Measurements from ENCODE around the gene AMBRA1. TPM values are rescaled to one million over a fixed set of nuclear protein-coding genes. Genes with fewer than 3 reads are reported as not detected.

Gene AMBRA1
- total RNA-seq, 4 donors from 2014 or later: 36.0 to 59.2 (median 51.9) TPM

DNA sequence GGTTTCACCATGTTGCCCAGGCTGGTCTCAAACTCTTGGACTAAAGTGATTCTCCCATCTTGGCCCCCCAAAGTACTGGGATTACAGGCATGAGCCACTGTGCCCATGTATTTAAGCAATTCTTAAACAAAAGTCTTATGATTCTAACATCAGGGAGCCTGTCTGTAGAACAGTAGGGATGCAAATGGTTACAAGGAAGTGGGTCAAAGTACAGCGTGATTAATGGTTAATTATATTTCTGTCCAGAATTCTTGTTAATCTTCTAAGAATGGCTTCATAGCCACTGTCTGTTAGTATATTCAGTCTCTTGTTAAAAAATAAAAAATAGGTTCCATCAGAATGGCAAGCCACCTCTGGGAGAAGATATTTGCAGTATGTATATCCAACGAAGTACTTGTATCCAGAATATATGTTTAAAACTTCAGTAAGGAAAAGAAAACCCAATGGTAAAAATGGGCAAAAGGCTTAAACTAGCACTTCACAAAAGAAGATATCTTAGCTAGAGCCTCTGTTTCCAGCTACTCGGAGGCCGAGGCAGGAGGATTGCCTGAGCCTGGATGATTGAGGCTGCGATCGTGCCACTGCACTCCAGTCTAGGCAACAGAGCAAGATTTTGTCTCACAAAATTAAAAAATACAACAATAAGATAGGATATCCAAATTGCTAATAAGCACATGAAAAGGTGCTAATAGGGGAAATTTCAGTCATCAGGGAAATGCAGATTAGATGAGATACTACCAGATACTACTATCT is 46.4 kb upstream of the AMBRA1 start:
- WGBS, 2 donors: 94 to 96% methylated on average over 6 of the region's 6 CpGs
- no peak overlapping the region for H3K4me3 ChIP-seq (replicated peaks in 1 of 3)
- no peak for DNase-seq
- intact Hi-C loops (cut with DNase I): no loop called here
- peaks cover 0 to 8% of the 10 kb centered on the region in 2 donors for H3K36me3 ChIP-seq
- H3K9me3 ChIP-seq: no peaks in the 10 kb centered on the region
- no peak overlapping the region for H3K27ac ChIP-seq
- H3K27me3 ChIP-seq: no peaks in the 10 kb centered on the region
- TF ChIP-seq, protein P1, sequence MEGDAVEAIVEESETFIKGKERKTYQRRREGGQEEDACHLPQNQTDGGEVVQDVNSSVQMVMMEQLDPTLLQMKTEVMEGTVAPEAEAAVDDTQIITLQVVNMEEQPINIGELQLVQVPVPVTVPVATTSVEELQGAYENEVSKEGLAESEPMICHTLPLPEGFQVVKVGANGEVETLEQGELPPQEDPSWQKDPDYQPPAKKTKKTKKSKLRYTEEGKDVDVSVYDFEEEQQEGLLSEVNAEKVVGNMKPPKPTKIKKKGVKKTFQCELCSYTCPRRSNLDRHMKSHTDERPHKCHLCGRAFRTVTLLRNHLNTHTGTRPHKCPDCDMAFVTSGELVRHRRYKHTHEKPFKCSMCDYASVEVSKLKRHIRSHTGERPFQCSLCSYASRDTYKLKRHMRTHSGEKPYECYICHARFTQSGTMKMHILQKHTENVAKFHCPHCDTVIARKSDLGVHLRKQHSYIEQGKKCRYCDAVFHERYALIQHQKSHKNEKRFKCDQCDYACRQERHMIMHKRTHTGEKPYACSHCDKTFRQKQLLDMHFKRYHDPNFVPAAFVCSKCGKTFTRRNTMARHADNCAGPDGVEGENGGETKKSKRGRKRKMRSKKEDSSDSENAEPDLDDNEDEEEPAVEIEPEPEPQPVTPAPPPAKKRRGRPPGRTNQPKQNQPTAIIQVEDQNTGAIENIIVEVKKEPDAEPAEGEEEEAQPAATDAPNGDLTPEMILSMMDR (IDR thresholded peaks at IDR 0.05): no peak
- no peak for TF ChIP-seq POLR2A (IDR thresholded peaks at IDR 0.05)
- H3K4me1 ChIP-seq: no peaks in the 10 kb centered on the region

DNA sequence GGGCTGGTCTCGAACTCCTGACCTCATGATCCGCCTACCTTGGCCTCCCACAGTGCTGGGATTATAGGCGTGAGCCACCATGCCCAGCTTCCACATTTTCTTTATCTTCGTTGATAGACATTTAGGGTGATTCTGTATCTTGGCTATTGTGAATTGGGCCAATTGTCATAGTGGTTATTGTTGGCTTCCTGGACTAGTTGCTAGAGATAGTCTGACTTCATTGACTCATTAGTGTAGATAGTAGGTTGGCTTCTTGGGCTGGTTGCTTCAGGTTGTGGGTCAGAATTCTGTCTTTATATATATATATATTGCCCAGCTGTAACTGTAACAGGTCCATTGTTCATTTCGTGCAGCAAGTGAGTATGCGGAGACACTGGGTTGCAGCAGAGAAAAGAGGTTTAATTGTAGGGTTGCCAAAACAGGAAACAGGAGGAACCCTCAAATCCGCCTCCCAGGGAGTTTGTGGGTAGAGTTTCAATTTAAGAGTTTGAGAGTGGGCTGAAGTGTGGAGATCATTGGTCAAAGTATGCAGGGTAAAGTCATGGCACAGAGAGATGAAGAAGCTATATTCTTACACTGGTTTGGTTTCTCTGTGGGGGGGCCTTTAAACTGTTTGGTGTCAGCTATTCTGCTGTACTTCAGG is 45.5 kb upstream of the AMBRA1 start:
- no peak for DNase-seq
- H3K36me3 ChIP-seq: no peaks in the 10 kb centered on the region
- TF ChIP-seq, protein P1 (IDR thresholded peaks at IDR 0.05): no peak
- no peak for TF ChIP-seq POLR2A (IDR thresholded peaks at IDR 0.05)
- H3K27ac ChIP-seq: no peak overlapping the region
- H3K4me1 ChIP-seq: no peaks in the 10 kb centered on the region
- no peaks in the 10 kb centered on the region for H3K27me3 ChIP-seq
- no peaks in the 10 kb centered on the region for H3K9me3 ChIP-seq
- no peak overlapping the region for H3K4me3 ChIP-seq (replicated peaks in 1 of 3)
- 97% methylated on average over 7 of the region's 7 CpGs for WGBS, 2 donors
- intact Hi-C loops (cut with DNase I): no loop called here

DNA sequence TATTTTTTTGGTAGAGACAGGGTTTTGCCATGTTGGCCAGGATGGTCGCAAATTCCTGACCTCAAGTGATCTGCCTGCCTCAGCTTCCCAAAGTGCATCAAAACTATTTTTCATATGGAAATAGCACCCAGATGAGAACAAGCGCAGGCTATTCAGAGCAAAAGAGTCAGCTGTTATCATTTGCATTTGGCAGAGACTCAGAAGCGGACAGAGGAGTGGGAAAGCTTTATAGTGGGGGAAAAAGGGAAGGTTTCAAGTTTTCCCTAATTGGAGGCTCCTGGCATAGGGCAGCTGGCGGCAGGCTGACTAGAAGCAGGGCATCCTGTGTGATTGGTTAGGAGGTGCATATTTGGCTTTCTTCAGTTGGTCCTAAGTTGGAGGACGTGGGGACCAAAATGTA is 43.7 kb upstream of the AMBRA1 start:
- 96 to 97% methylated on average over 5 of the region's 5 CpGs for WGBS, 2 donors
- intact Hi-C loops (cut with DNase I): no loop called here
- Histone ChIP-seq H3K4me3 (replicated peaks in 1 of 3) (no peak overlapping the region), H3K9me3 (no peaks in the 10 kb centered on the region), H3K27me3 (no peaks in the 10 kb centered on the region), H3K27ac (no peak overlapping the region), H3K36me3 (no peaks in the 10 kb centered on the region), H3K4me1 (no peaks in the 10 kb centered on the region)
- TF ChIP-seq, protein P1 (IDR thresholded peaks at IDR 0.05): no peak
- TF ChIP-seq POLR2A (IDR thresholded peaks at IDR 0.05): no peak
- DNase-seq: no peak

DNA sequence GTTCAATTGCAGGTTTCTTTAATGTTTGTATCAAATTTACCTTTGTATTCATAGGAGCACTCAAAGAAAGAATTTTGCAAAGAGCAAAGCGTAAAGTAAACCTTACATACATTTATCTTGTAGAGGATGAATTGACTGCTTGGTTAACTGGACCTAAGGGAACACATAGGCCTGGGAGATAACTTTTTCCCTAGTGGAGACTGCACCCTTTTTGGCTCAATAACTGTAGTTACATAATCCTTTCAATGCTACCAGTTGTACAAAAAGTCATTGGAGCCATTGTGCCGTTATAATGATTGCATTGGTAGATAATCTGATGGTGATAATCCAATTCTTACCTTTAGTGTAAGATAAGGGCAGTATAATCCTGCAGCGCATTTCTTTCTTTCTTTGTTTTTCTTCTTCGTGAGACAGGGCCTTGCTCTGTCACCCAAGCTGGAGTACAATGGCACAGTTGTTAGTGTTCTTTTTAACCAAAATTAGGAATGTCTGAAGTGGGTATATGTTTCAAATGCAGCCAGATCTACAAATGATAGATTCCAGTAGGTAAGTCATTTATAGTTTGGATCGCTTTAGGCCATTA is 41.8 kb upstream of the AMBRA1 start:
- no peaks in the 10 kb centered on the region for H3K9me3 ChIP-seq
- DNase-seq: no peak
- TF ChIP-seq, protein P1 (IDR thresholded peaks at IDR 0.05): no peak
- no peak for TF ChIP-seq POLR2A (IDR thresholded peaks at IDR 0.05)
- WGBS, 2 donors: 91 to 93% methylated on average over 5 of the region's 5 CpGs
- no peaks in the 10 kb centered on the region for H3K4me1 ChIP-seq
- intact Hi-C loops (cut with DNase I): no loop called here
- no peak overlapping the region for H3K4me3 ChIP-seq (replicated peaks in 1 of 3)
- H3K36me3 ChIP-seq: peaks cover 0 to 11% of the 10 kb centered on the region in 2 donors
- H3K27ac ChIP-seq: no peak overlapping the region
- no peaks in the 10 kb centered on the region for H3K27me3 ChIP-seq
